GM21423 (cell line): Measurements from ENCODE around the gene RAB36.

Experiments used
- ATAC-seq: cut with Tn5 transposase; IDR thresholded peaks from one replicate; pipeline ENCODE4 v1.9.1; 2021; ENCODE audit warnings: mild to moderate bottlenecking, moderate library complexity; ENCODE audit not compliant: unreplicated experiment

Gene RAB36

GRCh38 chr22:23120415-23120899, 24.8 kb upstream of the RAB36 start:
- ATAC-seq: no peak

GRCh38 chr22:23121000-23121421, 24.3 kb upstream of the RAB36 start:
- no peak for ATAC-seq

GRCh38 chr22:23121424-23121823, 23.9 kb upstream of the RAB36 start:
- ATAC-seq: no peak

GRCh38 chr22:23122216-23122957, 22.9 kb upstream of the RAB36 start:
- no peak for ATAC-seq

- no peak for ATAC-seq
These were observed 22.1 kb upstream of the RAB36 start for GRCh38 chr22:23122992-23123803.

- no peak for ATAC-seq
These were observed 21.4 kb upstream of the RAB36 start for GRCh38 chr22:23123804-23124254.

- ATAC-seq: no peak
These were observed 20.4 kb upstream of the RAB36 start for GRCh38 chr22:23124611-23125511.

GRCh38 chr22:23125512-23126103, 19.7 kb upstream of the RAB36 start:
- ATAC-seq: no peak

- no peak for ATAC-seq
These were observed 18.9 kb upstream of the RAB36 start for GRCh38 chr22:23126165-23127054.

GRCh38 chr22:23127055-23127756, 18.1 kb upstream of the RAB36 start:
- no peak for ATAC-seq

- no peak for ATAC-seq
These were observed 17.5 kb upstream of the RAB36 start for GRCh38 chr22:23127788-23128187.

GRCh38 chr22:23128269-23129108, 16.8 kb upstream of the RAB36 start:
- ATAC-seq: no peak

- ATAC-seq: no peak
These were observed 16.1 kb upstream of the RAB36 start for GRCh38 chr22:23129149-23129548.

- no peak for ATAC-seq
These were observed 14.6 kb upstream of the RAB36 start for GRCh38 chr22:23130697-23131096.

- no peak for ATAC-seq
These were observed 13.3 kb upstream of the RAB36 start for GRCh38 chr22:23131931-23132330.

GRCh38 chr22:23132376-23133091, 12.7 kb upstream of the RAB36 start:
- no peak for ATAC-seq

- ATAC-seq: no peak
These were observed 11.4 kb upstream of the RAB36 start for GRCh38 chr22:23133922-23134321.
